ENCODE data around the gene LRRC26. TPM values are rescaled to one million over a fixed set of nuclear protein-coding genes. Genes with fewer than 3 reads are reported as not detected.

Gene LRRC26
- total RNA-seq, 2 donors from 2014 or later = not detected

GRCh38 chr9:137205126-137206069 lies 35.5 kb upstream of the LRRC26 start, which contains the start of the genes NDOR1 and TMEM203:
TSS of gene NDOR1 (plus strand) at chr9:137205700. CDS start at chr9:137205778, 78 bp downstream.
TSS of gene TMEM203 (minus strand) at chr9:137205648. CDS start at chr9:137205414, 234 bp downstream.
- Mint-ChIP-seq H3K27ac (peak within 1 kb of the TSS; percentile 90 to 93), H3K36me3 (peaks cover 14% of the 10 kb centered on the region), H3K4me1 (ENCODE audit: low read depth in 2 of 2) (peaks cover 38 to 41% of the 10 kb centered on the region in 2 donors), H3K4me3 (peak within 1 kb of the TSS; percentile 95), H3K9me3 (no peaks in the 10 kb centered on the region), H3K27me3 (no peaks in the 10 kb centered on the region)
- peak; percentile 95 for DNase-seq (ENCODE audit: low spot score)
- peak; percentile 67 to 72 for ATAC-seq

DNA sequence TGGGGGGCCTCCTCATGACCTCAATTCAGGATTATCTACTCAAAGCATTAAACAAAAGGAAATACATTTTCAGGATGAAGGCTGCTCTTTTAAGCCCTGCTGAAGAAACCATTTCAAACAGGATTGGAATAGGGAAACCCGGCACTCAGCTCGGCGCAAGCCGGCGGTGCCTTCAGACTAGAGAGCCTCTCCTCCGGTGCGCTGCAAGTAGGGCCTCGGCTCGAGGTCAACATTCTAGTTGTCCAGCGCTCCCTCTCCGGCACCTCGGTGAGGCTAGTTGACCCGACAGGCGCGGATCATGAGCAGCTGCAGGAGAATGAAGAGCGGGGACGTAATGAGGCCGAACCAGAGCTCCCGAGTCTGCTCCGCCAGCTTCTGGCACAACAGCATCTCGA lies 34.9 kb upstream of the LRRC26 start:
- H3K27ac Mint-ChIP-seq = peak overlapping the region; percentile 90 to 93
- peak overlapping the region; percentile 95 for H3K4me3 Mint-ChIP-seq
- H3K36me3 Mint-ChIP-seq = peaks cover 14% of the 10 kb centered on the region
- DNase-seq (ENCODE audit: low spot score) (no peak), ATAC-seq (no peak)
- H3K4me1 Mint-ChIP-seq (ENCODE audit: low read depth in 2 of 2) = peaks cover 38 to 41% of the 10 kb centered on the region in 2 donors
- no peaks in the 10 kb centered on the region for H3K9me3 Mint-ChIP-seq
- no peaks in the 10 kb centered on the region for H3K27me3 Mint-ChIP-seq

GRCh38 chr9:137202966-137203365 lies 33.1 kb upstream of the LRRC26 start:
- Mint-ChIP-seq H3K9me3 (no peaks in the 10 kb centered on the region), H3K4me1 (ENCODE audit: low read depth in 2 of 2) (peaks cover 37 to 38% of the 10 kb centered on the region in 2 donors), H3K27ac (no peak overlapping the region), H3K27me3 (no peaks in the 10 kb centered on the region), H3K4me3 (no peak overlapping the region), H3K36me3 (peaks cover 14% of the 10 kb centered on the region)
- ATAC-seq (no peak), DNase-seq (ENCODE audit: low spot score) (no peak)

DNA sequence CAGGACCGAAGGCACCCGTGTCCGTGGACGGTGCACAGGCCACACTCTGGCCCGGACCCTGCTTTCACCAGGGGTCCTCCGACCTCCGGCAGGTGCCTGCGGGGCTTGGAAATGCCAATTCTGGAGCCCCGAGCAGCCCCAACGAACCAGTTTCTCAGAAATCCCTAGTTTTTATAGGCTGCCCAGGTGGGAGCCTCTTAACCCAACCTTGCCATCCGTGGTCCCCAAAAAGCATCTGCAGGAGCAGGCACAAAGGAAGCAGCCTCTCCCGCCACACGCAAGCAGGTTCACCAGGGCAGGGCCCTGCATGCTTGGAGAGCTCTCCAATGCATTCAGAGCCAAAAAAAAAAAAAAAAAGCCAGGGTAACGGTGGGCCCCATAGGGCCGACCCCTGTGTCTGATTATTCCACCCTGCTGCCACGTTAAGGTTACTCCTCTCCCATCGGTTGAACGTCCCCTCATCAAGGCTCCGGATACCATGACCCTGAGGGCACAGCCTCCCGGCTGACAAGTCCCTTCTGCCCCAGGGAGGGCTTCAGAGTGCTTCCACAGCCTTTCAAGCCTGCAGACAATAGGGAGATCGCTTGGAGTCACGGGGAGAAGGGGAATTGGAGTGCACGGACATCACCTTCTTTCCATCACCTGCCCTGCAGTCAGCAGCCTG lies 31.5 kb upstream of the LRRC26 start:
- no peak for DNase-seq (ENCODE audit: low spot score)
- H3K27ac Mint-ChIP-seq = peak overlapping the region; percentile 77 to 78
- peak overlapping the region; percentile 80 for H3K4me3 Mint-ChIP-seq
- peaks cover under 1% of the 10 kb centered on the region for H3K36me3 Mint-ChIP-seq
- no peaks in the 10 kb centered on the region for H3K9me3 Mint-ChIP-seq
- ATAC-seq = no peak
- peaks cover 22 to 24% of the 10 kb centered on the region in 2 donors for H3K4me1 Mint-ChIP-seq (ENCODE audit: low read depth in 2 of 2)
- H3K27me3 Mint-ChIP-seq = no peaks in the 10 kb centered on the region

- H3K4me3 Mint-ChIP-seq = peak within 1 kb of the TSS; percentile 80
- H3K27ac Mint-ChIP-seq = peak within 1 kb of the TSS; percentile 77 to 78
- no peaks in the 10 kb centered on the region for H3K27me3 Mint-ChIP-seq
- H3K36me3 Mint-ChIP-seq = no peaks in the 10 kb centered on the region
- ATAC-seq (peak; percentile 98), DNase-seq (ENCODE audit: low spot score) (peak; percentile 100)
- H3K4me1 Mint-ChIP-seq (ENCODE audit: low read depth in 2 of 2) = peaks cover 16% of the 10 kb centered on the region in 2 donors
- H3K9me3 Mint-ChIP-seq = no peaks in the 10 kb centered on the region
Observed at GRCh38 chr9:137200311-137201204, 30.7 kb upstream of the LRRC26 start, which contains the start of gene TPRN. TSS of gene TPRN (minus strand) at chr9:137200741. CDS start at chr9:137200711, 30 bp downstream.

DNA sequence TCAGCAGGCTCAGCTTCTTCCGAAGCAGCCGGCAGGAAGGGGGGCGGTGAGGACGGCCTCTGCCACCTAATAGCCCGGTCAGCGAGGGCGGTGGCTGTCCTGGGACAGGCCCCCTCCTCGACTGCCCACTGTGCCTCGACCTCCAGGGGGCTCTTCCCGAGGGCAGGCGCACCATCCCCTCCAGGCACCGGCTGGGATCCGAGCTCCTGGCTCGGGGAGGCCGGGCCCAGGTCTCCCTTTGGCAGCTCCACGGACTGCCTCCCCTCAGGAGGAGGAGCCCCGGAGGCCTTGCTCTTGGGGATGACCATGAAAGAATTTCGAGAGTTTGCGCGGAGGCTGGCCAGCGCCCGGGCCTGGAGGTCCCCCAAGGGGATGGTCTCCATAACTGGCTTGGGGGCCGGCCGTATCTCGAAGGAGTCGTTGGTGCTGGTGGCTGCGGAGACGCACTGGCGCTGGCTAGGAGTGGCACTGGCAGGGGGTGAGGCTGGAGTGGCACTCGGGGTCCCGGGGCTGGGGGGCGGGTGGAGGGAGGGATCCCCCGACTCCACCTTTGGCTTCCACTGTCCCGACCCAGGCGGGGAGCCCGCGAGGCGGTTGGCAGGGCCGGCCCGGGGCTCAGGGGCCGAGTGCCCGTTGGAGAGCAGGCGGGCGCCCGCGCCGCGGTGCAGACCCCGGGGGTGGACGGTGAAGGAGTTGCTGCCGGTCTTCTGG lies 29.7 kb upstream of the LRRC26 start:
- peaks cover 12 to 13% of the 10 kb centered on the region in 2 donors for H3K4me1 Mint-ChIP-seq (ENCODE audit: low read depth in 2 of 2)
- peak overlapping the region; percentile 71 for H3K4me3 Mint-ChIP-seq
- no peaks in the 10 kb centered on the region for H3K27me3 Mint-ChIP-seq
- H3K36me3 Mint-ChIP-seq = no peaks in the 10 kb centered on the region
- DNase-seq (ENCODE audit: low spot score) = no peak
- H3K9me3 Mint-ChIP-seq = no peaks in the 10 kb centered on the region
- no peak overlapping the region for H3K27ac Mint-ChIP-seq
- ATAC-seq = no peak

DNA sequence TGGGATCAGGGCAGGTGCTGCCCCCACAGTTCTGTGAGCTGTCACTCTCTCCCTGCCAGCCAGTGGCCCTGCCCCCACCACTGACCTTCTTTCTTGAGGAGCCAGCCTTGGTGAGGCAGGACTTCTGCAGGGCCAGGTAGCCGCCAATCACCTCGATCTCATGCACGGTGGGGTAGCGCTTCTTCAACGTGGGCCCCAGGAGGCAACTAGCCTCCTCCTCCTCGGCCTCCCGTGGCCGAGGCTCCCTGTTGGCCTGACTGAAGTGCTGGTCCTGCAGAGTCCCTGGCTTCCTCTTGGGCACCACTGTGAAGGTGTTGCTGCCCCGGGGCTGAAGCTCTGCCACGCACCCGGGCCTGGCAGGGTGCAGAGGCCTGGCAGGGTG lies 29.0 kb upstream of the LRRC26 start:
- Mint-ChIP-seq H3K4me1 (ENCODE audit: low read depth in 2 of 2) (peaks cover 6% of the 10 kb centered on the region in 2 donors), H3K4me3 (peak overlapping the region; percentile 30), H3K36me3 (no peaks in the 10 kb centered on the region), H3K27me3 (no peaks in the 10 kb centered on the region), H3K27ac (no peak overlapping the region), H3K9me3 (no peaks in the 10 kb centered on the region)
- DNase-seq (ENCODE audit: low spot score) (no peak), ATAC-seq (no peak)

- DNase-seq (ENCODE audit: low spot score) = no peak
- Mint-ChIP-seq H3K9me3 (no peaks in the 10 kb centered on the region), H3K36me3 (no peaks in the 10 kb centered on the region), H3K4me3 (peak overlapping the region; percentile 30), H3K4me1 (ENCODE audit: low read depth in 2 of 2) (peaks cover 4 to 6% of the 10 kb centered on the region in 2 donors), H3K27ac (no peak overlapping the region), H3K27me3 (no peaks in the 10 kb centered on the region)
- ATAC-seq = no peak
Observed at GRCh38 chr9:137198051-137198901, 28.4 kb upstream of the LRRC26 start.

GRCh38 chr9:137195525-137196220 lies 25.8 kb upstream of the LRRC26 start:
- Mint-ChIP-seq H3K9me3 (no peaks in the 10 kb centered on the region), H3K27ac (no peak overlapping the region), H3K36me3 (no peaks in the 10 kb centered on the region), H3K4me1 (ENCODE audit: low read depth in 2 of 2) (peaks cover 4% of the 10 kb centered on the region in 2 donors), H3K27me3 (no peaks in the 10 kb centered on the region), H3K4me3 (no peak overlapping the region)
- DNase-seq (ENCODE audit: low spot score) (no peak), ATAC-seq (no peak)

DNA sequence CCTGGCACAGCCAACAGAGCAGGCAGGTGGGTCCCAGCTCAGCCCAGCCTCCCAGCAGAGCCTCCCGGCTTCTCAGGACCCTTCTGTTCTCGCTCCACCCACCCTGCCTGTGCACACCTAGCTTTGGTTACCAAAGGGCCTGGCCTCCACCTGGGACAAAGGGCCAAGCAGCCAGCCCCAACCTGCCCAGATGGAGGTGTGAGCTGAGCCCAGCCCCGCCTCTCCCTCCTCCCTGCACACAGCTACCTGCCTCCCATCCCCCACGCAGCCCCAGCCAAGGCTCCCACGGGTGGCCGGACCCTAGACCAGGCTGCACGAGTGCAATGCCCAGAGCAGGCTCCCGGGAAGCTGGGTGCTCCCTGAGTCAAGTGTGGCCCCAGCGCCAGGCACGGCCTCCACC lies 25.1 kb upstream of the LRRC26 start:
- peaks cover 4 to 7% of the 10 kb centered on the region in 2 donors for H3K4me1 Mint-ChIP-seq (ENCODE audit: low read depth in 2 of 2)
- DNase-seq (ENCODE audit: low spot score) = no peak
- H3K27ac Mint-ChIP-seq = no peak overlapping the region
- H3K4me3 Mint-ChIP-seq = no peak overlapping the region
- H3K36me3 Mint-ChIP-seq = no peaks in the 10 kb centered on the region
- ATAC-seq = no peak
- H3K27me3 Mint-ChIP-seq = no peaks in the 10 kb centered on the region
- no peaks in the 10 kb centered on the region for H3K9me3 Mint-ChIP-seq

GRCh38 chr9:137194388-137194787 lies 24.5 kb upstream of the LRRC26 start:
- Mint-ChIP-seq H3K9me3 (no peaks in the 10 kb centered on the region), H3K36me3 (no peaks in the 10 kb centered on the region), H3K4me1 (ENCODE audit: low read depth in 2 of 2) (peaks cover 4 to 7% of the 10 kb centered on the region in 2 donors), H3K27me3 (no peaks in the 10 kb centered on the region), H3K4me3 (no peak overlapping the region), H3K27ac (no peak overlapping the region)
- DNase-seq (ENCODE audit: low spot score) (no peak), ATAC-seq (no peak)

All from natural killer cell treated with Interleukin-12 subunit alpha and Interleukin-12 subunit beta and Interleukin-15 and Interleukin-18, amount 100 ng/mL, for 72 hours (primary cell).